ENCODE data around the gene SLC25A19.

SLC25A19 gene

DNA sequence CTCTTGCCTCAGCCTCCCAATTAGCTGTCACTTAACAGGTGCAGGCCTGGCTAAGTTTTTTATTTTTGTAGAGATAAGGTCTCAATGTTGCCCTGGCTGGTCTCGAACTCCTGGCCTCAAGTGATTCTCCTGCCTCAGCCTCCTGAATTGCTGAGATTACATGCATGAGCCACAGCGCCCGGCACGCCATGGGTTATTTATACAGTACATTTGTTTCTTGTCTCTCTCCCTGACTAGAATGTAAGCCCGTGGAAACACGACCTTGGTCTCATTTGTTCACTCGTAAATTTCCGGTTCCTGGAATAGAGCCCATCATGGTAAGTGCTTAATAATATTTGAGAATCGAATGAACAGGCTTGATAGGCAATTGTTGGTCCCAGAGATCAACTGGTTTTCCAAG lies 2.0 kb downstream of the SLC25A19 start:
- TF ChIP-seq GATA3 (IDR thresholded peaks at IDR 0.05; ENCODE audit: low read depth, low read length), result no peak
- no peak for TF ChIP-seq GATA2 (IDR thresholded peaks at IDR 0.05; ENCODE audit: low read depth, low read length)

DNA sequence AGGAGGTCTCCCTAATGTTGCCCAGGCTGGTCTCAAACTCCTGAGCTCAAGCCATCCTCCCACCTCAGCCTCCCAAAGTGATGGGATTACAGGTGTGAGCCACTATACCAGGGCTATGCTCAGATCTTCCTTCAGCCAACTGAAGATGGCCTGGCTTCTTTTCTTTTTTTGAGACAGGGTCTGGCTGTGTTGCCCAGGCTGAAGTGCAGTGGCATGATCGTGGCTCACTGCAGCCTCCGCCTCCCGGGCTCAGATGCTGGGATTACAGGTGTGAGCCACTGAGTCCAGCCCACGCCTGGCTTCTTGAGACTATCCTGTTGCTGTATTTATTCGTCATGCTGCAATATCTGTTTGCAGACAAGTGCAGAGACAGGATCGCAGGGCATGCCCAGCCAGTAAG lies 4.1 kb downstream of the SLC25A19 start:
- TF ChIP-seq GATA2 (IDR thresholded peaks at IDR 0.05; ENCODE audit: low read depth, low read length) (no peak), GATA3 (IDR thresholded peaks at IDR 0.05; ENCODE audit: low read depth, low read length) (no peak)

DNA sequence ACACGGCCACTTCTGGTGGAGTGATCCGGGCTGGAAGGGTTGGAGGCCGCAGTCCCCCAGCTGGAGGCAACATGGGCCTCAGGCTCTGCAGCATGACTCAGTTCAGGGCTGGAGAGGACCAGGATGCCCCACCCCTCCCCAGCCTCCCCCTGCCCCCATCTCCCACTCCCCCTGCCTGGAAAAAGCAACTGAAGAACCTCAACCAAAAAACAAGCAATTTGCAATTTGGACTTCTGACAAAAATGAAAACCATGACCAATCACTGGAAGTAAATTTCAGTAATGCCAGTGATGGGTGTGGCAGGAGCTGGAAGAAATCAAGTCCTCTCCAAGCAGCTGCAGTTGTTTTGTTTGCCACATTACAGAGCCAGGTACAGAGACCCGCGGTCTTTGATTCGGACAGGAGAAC lies 11.6 kb downstream of the SLC25A19 start:
- TF ChIP-seq GATA2 (IDR thresholded peaks at IDR 0.05; ENCODE audit: low read depth, low read length) (no peak), GATA3 (IDR thresholded peaks at IDR 0.05; ENCODE audit: low read depth, low read length) (no peak)

DNA sequence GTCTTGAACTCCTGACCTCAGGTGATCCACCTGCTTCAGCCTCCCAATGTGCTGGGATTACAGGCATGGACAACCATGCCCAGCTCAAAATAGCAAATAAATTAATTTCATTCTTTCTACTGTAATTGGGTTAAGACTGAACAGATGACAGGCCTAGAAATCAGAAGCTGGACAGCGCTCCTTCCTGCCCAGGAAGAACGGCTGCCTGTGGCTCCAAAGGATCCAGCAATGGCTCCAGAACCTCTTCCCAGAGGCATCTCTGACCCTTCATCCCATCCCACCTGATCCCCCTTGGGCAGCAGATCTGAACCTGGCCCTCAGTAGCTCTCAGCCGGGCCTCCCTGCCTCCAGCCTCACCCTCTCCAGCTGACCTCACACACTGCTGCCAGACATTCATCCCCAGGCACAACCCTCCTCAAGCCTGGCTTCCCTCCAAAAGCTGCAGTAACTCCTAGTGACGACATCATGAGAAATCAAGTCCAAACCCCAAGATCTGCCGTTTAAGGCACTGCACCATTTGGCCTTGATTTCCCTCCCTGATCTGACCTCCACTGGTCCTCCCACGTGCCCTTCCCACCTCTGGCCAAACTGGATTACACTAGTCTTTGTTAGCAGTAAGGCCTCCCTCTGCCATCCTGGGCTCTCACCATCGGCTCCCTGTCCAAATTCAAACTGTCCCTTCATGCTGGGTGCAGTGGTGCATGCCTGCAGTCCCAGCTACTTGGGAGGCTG lies 15.1 kb downstream of the SLC25A19 start:
- TF ChIP-seq GATA2 (IDR thresholded peaks at IDR 0.05; ENCODE audit: low read depth, low read length) (no peak), GATA3 (IDR thresholded peaks at IDR 0.05; ENCODE audit: low read depth, low read length) (no peak)

DNA sequence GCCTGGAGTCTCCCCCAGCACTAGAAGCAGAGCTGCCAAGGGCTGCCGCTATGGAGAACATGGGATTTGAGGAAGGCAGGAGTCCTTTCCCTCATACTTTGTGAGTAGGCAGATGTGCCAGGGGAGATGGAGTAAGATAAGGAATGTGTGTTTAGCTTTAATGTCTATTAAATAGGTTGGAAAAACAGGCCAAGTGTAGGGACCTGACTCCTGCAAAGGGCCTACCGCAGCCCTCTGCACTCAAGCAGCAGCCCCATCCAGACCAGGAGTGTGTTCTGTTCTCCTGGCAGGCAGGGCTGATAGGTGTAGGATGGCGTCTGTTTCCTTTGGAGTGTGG lies 16.4 kb downstream of the SLC25A19 start:
- TF ChIP-seq GATA3 (IDR thresholded peaks at IDR 0.05; ENCODE audit: low read depth, low read length), result no peak
- TF ChIP-seq GATA2 (IDR thresholded peaks at IDR 0.05; ENCODE audit: low read depth, low read length), result peak; percentile 91

DNA sequence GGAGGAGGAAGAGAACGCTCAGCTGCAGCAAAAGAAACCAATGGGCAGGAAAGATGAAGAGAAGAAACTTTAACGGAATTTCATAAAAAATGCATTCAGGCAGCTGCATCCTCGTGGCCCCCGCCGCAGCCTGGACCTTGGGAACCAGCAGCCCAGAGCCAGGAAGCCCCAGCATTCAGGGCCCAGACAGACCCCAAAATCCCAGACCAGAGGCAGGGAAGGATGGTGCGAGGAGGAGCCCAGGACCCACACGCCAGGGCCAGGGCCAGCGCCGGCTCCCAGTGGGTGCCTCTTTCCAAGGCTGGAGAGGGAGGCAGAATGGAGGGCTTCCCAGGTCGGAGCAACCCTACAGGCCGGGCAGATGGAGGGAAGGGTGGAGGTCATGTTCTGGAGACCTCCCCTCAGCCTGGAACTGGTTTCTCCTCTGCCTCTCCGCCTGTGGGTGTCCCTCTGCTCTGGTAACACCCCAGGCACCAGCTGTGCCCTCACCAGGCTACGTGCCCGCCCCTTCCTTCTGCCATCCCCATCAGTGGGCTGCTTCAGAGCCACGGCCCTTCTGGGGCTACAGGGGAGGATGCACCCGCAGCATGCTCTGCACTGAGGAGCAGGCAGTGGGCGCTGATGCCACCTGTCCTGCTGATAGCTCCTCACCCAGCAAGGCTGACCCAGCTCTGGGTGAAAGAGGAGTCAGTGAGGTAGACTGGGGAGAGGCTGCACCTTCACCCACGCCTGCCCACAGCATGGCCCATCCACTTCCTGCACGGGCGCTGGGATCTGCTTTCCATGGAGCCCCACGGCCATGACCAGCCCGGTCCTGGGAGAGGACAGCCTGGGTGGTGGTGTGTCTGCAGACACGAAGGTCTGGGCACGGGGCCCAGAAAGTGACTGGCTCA lies 17.0 kb downstream of the SLC25A19 start:
- TF ChIP-seq GATA3 (IDR thresholded peaks at IDR 0.05; ENCODE audit: low read depth, low read length), result no peak
- no peak for TF ChIP-seq GATA2 (IDR thresholded peaks at IDR 0.05; ENCODE audit: low read depth, low read length)

DNA sequence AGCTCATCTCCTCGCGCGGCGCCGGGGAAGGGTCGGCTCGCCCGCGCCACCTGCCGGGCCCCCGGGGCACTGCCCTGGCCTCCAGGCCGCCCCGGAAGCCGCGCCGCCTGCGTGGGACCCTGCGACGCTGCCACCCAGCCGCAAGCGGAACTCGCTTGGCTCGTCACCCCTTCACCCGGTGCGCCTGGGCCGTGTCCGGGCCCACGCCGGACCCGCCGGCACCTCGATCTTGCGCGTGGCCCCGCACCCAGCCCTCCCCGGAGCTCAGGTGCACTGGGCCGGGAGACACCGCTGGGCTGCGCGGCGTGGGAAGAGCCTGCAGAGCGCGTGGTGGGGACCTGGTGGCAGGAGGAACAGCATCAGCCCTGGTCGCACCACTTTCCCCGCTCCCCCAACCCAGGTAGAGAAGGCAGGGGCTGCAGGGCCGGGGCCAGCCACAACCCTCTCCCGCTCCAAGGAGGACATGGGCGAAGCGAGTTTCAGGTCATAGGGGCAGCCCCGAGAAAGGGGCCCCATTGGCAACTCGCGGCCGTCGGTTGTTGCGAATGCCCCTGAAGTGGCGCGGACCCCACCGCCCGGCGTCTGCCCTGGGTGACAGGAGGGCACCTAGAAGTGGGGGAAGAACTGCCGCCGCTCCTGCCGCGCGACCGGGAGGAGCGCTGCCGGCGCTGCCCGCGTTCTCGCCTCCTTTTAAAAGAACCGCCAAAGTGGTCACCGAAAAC lies 17.8 kb downstream of the SLC25A19 start:
- TF ChIP-seq GATA2 (IDR thresholded peaks at IDR 0.05; ENCODE audit: low read depth, low read length) (no peak), GATA3 (IDR thresholded peaks at IDR 0.05; ENCODE audit: low read depth, low read length) (no peak)

DNA sequence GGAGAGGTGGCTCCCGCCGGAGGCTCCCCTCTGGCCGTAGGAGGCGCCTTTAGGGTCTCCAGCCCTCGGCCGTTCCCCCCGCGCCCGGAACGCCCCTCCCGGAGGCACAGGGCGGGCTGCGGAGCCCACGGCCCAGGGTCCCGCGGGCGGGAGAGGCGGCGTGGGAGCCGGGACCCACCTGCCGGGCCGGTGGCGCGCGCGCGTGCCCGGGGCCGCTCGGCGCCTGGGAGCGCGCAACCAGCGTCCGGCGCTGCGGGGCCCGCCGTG lies 18.3 kb downstream of the SLC25A19 start, which contains the start of gene MIF4GD:
TSS of gene MIF4GD (minus strand) at position 266 of the 267 bp plus-strand sequence. CDS start 1,036 bp downstream, outside the sequence.
- TF ChIP-seq GATA3 (IDR thresholded peaks at IDR 0.05; ENCODE audit: low read depth, low read length) (no peak), GATA2 (IDR thresholded peaks at IDR 0.05; ENCODE audit: low read depth, low read length) (no peak)

DNA sequence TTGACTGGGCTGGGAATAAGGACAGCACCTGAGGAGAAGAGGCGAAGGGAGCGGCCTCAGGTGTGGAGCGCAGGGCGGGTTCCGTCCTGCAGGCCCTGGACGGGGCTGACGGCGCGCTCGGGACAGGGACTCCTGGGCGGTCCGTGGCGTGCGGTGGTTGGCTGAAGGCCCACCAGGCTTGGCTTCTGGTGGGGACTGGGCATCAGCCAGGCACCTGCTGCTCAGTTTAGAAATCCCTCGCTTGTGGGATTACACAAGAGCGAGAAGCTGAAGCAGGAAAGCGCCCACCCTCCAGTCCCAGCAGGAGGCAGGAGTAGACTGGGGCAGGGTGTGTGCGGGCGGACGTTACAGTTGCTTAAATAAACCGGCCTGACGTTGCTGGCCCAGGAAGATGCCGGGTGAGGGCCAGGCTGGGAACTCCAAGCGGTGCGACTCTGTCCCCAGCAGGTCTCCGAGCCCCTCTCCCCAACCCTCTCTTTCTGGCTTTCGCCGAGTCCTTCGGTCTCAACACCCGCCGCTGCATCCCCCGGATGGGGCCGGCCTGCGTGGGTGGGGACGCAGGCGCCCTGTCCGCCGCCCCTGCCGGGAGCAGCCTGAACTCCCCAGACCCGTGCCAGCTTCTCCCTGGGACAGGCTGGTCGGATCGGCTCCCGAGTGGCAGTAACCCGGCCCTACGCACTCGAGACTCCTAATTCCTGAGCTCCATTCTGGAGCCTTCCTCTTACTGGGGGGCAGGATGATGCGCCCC lies 18.8 kb downstream of the SLC25A19 start:
- TF ChIP-seq GATA3 (IDR thresholded peaks at IDR 0.05; ENCODE audit: low read depth, low read length), result no peak
- no peak for TF ChIP-seq GATA2 (IDR thresholded peaks at IDR 0.05; ENCODE audit: low read depth, low read length)

DNA sequence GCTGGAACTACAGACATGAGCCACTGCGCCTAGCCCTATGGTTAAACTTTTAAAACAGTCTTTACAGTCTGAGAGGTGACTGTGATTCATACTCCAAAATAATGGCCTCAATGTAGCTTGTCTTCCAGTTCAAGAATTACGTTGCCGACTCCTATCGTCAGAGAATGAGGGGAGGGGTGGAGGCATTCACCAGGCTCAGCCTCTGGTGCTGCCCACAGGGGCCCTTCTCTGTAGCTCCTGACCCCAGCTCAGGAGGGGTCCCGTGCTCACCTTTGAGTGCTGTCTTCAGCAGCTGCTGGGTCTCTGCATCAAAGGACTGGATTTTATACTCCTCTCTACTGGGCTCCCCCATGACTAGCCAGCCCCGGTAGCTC lies 19.4 kb downstream of the SLC25A19 start:
- TF ChIP-seq GATA2 (IDR thresholded peaks at IDR 0.05; ENCODE audit: low read depth, low read length), result no peak

DNA sequence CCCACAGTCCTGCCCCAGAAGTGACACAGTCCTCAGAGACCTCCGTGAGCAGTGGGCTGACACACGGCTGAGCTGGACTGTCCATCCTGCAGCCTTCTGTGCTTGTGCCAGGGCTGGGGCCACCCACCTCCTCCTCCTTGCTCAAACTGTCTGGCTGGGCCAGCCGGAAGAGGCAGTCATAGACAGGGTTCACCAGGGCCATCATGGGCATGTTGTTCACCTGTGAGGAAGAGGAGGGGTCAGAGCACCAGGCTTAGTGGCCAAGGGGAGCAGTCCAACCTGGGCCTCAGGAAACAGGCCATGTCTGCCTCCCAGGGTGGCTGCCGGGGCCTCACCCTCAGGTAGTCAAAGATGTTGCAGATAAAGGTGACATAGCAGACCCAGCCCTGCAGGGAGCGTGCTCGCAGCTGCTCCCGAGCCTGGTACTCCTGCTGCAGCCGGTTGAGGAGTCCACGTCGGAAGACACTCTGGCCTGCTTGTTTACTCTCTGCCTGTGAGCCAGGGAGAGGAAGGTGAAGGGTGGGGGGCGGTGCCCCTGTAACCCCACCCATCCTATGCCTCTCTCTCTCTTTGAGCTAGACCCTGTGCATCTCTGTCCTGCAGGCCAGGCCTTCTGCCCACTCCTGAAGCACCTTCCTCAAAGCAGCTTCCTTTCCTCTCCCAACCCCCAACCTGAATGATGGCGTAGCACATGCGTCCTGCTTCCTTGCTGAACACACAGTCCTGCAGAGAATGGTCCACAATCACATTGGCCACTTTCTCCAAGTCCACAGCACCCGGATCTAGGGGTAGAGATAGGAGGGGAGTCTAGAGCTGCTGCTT lies 21.6 kb downstream of the SLC25A19 start:
- no peak for TF ChIP-seq GATA2 (IDR thresholded peaks at IDR 0.05; ENCODE audit: low read depth, low read length)
- no peak for TF ChIP-seq GATA3 (IDR thresholded peaks at IDR 0.05; ENCODE audit: low read depth, low read length)

DNA sequence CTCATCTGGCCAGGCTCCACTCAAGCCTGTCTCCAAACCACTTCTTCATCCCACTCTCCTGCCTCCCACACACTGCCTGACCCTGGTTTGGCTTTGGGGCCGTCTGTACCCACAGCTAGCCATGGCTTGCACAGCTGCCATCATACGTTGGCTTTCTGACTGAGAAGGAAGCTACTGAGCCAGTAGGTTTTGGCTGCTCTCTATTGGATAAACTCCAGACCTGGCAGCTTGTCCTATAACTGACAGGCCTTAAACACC lies 22.2 kb downstream of the SLC25A19 start:
- TF ChIP-seq GATA2 (IDR thresholded peaks at IDR 0.05; ENCODE audit: low read depth, low read length) (no peak), GATA3 (IDR thresholded peaks at IDR 0.05; ENCODE audit: low read depth, low read length) (no peak)

DNA sequence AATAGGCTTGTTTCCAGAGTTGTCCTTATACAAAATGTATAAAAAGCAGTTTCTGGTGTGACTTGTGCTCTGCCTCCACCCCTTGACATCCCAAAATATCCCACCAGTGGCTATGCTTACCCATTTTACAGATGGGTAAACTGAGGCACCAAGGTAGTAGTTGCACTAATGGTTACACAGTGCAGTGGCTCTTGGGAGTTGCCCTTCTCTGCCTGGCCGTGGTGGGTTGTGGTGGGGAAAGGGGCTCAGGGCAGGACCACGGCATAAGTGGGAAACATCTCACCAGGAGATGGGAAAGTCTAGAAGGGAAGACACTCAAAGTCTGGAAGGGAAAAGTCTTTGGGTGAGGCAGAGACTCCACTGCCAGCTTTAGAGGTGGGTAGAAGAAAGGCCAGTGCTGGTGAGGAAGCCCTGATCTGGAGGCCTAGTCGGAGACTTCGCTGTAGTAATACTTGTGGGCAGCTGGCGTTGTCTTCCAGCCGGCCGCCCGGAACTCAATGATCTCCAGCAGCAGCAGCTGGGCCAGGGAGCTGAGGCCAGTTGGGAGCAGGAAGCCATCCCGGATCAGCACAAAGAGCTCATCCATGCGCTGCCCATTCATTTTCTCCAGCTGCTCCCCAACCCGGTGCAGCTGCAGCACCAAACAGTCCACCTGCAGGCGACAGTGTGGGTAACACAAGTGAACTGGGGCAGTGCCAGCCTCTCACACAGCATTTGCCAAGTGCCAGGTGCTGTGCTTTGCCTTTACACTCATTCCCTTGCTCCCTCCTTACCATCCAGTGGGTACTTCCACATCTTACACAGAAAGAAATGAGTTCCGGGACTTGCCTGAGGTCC lies 22.7 kb downstream of the SLC25A19 start:
- no peak for TF ChIP-seq GATA2 (IDR thresholded peaks at IDR 0.05; ENCODE audit: low read depth, low read length)

All from SH-SY5Y (cell line).